Medulla oblongata (tissue), 1 donor: ENCODE measurements around the gene LRRC74A.
"Not testable (repeated sequence)": the region's sequence is repeated elsewhere in the genome, so short reads cannot be mapped to it uniquely, and the experiment has no call there.

Experiments used
- DNase-seq: peaks from one replicate; pipeline ENCODE4 v3.0.0-alpha.2; 2015; ENCODE audit errors: extremely low spot score

LRRC74A gene

GRCh38 chr14:76884853-76885276, 58.7 kb downstream of the LRRC74A start:
- no peak for DNase-seq

DNA sequence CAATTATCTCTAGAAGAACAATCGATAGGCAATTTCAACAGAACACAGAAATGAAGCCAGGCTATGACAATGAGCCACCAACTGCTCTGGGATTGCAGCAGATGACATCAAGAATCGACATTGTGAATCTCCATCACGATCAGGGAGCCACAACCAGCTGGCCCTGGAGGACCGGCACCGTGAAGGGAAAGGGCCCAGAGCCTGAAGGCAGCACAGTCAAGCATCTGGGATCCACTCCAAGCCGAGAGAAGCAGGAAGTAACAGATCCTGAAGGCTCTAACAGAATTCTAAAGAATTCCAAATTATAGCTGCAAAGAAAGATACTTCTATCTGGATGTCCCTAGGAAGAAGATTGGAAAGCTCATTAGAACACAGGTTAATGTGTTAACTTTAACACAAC, 61.0 kb downstream of the LRRC74A start:
- no peak for DNase-seq

DNA sequence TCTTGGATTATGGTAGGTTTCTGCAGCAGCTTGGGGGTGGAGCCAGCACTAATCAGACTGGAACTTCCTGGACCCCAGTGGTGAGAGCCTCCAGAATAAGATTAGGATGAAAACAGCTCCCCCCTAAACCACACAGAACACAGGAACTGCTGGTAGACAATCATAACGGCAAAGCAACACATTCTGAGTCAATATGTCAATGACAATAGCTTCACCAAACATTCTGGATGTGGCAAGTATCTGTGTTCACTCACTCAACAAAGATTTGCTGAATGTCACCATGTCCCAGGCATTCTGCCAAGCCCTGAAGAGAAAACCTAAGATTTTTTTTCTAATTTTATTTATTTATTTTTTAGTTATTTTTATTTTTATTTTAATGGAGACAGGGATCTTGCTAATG, 65.2 kb downstream of the LRRC74A start:
- no peak for DNase-seq

DNA sequence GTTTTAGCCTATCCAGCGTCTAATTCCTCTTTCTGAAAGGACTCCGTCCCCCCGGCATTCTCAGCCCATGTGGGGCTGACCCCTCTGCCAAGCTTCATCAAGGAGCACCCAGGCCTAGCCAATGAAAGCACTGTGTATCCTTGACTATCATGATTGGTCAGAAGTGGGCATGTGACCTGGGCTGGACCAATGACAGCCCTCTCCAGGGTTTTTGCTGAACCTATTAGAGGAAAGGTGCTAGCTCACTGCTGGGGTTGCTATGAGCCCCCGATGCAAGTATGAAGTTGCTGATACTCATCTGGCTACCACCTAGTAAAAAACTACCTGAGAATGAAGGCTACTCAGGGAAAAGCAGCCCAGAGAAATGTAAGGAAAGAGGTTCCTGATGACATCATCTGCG, 68.1 kb downstream of the LRRC74A start:
- DNase-seq = no peak

DNA sequence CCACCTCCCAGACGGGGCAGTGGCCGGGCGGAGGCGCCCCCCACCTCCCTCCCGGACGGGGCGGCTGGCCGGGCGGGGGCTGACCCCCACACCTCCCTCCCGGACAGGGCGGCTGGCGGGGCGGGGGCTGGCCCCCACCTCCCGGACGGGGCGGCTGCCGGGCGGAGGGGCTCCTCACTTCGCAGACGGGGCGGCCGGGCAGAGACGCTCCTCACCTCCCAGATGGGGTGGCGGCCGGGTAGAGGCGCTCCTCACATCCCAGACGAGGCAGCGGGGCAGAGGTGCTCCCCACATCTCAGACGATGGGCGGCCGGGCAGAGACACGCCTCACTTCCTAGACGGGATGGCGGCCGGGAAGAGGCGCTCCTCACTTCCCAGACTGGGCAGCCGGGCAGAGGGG, 71.8 kb downstream of the LRRC74A start:
- DNase-seq = not testable (repeated sequence)

DNA sequence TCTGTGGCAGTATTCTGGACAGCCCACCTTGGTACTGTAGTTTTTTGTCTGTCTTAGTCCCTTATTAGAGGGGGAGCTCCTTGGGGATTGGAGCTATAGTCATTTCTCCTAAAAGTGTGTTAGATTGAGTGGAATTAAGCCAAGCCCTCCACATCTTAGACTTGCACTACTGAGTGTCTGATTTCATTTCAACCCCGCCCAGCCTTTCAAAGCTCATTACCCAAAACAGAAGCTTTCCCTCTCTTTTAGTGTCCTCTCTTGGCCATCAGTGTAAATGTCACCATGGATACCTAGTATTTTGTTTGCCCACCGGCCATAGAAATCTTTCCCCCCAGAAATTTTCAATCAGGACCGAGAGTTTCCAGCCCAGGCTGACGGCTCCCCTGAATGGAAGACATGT, 74.5 kb downstream of the LRRC74A start:
- DNase-seq = no peak

DNA sequence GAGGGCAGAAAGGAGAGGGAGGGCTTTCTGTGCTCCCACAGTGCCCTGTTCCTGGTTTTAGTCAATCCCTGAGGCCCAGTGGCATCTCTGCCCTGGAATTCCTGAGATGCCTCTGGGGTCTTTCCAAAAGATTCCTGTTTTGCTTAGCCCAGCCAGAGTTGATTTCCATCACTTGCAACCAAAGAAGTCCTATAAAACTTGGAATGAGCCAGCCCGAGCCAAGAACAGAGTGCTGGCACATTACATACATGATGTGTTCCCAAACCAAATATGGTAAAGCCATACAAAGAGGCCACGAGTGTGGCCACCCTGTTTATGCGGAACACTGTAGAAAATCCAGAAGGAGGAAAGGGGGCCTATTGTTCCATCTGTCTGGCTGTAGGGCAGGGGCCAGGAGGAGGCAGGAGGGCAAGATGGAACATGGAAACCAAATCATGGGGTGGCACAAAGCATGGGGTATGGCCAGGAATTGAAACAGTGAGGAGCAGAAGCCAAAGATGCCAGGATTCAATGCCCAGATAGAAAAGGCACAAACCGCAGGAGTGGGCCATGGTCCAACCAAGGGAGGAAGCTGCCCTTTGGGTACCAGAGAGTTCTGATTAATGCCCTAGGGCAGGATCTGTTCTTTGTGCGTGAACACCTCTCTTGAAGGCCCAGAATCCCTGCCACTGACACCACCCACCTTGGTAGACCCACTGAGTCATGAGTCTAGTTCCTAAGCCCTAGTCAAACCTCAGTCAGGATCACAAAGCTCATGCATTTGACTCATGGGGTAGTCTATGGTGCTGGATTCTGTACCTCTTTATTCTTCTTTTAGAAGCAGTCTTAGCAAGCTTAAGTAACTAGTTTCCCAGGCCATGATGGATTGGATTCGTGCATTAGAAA, 75.2 kb downstream of the LRRC74A start:
- no peak for DNase-seq

GRCh38 chr14:76902591-76902990, 76.4 kb downstream of the LRRC74A start:
- no peak for DNase-seq

- DNase-seq = no peak
Observed at GRCh38 chr14:76904100-76904739, 78.0 kb downstream of the LRRC74A start.

DNA sequence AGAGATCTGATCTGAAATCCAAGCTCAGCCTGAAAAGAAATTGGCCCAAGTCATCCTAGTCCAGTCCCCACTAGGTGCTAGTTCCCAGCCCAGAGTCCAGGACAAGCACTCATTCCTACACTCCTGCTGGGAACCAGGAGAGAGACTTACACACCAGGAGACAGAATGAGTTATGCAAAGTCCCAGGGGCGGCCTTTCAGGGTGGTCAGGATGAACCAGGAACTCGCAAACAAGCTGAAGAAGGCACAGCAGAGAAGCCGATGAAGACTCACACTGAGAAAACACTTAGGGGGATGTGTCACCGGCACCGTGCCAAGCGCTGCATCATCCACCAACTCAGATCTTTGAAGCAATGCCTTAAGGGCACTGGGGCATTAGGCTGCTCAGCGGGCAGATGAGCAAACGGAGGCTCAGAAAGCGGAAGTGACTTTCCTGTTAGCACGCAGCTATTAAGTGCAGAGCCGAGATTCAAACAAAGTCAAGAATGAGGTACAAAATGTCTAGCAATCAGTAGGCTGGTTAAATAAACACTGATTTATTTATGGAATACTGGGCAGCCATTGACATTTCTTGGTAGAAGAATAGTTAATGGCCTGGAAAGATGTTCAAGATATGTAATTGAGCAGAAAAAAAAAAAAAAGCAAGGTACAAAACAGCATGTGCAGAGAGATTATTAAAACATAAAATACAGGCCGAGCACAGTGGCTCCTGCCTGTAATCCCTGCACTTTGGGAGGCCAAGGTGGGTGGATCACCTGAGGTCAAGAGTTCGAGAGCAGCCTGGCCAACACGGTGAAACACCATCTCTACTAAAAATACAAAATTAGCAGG, 78.7 kb downstream of the LRRC74A start:
- DNase-seq = peak; percentile 66

- DNase-seq = peak; percentile 68
Observed at GRCh38 chr14:76908834-76909233, 82.6 kb downstream of the LRRC74A start.

DNA sequence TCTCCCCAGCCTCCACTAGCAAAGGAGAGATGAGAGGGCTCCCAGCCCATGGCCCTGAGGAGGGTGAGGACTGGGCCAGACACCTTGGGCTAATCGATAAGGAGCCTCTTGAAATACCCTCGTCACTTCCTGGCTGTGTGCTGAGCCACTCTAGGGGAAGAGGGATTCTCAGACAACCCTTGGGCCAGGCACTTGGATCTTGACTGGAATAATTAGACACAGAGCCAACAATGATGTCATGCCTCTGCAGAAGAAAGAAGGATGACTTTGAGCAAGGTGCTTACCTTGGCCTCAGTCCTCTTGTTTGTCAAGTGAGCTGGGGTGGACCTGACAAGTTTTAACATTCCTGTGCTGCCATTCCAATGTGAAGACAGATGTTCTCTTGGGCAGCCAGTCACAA, 83.1 kb downstream of the LRRC74A start:
- no peak for DNase-seq

- no peak for DNase-seq
Observed at GRCh38 chr14:76910371-76910890, 84.2 kb downstream of the LRRC74A start.

GRCh38 chr14:76911473-76911872, 85.3 kb downstream of the LRRC74A start:
- no peak for DNase-seq

- DNase-seq = not testable (repeated sequence)
Observed at GRCh38 chr14:76914533-76915081, 88.4 kb downstream of the LRRC74A start.

DNA sequence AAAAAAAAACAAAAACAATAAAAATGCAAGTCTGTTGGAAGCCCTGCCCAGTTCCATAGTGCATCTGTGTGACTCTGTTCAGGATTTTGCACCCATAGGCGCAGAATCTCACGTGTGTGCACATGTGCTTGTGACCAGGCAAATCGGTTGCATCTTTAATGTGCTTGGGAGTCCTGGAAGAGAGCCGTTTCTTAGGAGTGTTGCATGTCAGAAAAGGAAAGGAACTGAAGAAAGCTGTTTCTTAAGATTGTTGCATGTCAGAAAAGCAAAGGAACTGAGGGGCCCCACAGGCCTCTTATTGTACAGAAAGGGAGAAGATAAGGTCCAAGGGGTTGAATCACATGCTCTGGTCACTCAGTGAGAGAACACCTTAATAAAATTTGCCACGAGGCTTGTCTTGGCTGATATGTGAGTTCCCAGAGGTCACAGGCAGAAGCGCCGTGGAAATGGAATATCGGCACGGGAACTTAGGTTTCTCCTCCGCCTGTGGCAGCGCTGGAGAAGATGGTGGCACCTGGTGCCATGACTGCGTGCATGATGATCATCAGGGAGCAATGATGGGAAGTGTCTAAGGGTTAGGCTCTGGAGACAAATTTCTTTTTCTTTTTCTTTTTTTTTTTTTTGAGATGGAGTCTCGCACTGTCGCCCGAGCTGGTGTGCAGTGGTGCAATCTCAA, 90.0 kb downstream of the LRRC74A start:
- no peak for DNase-seq

- DNase-seq = peak; percentile 41
Observed at GRCh38 chr14:76917158-76917596, 91.0 kb downstream of the LRRC74A start.

GRCh38 chr14:76917745-76918255, 91.6 kb downstream of the LRRC74A start:
- peak; percentile 91 for DNase-seq

DNA sequence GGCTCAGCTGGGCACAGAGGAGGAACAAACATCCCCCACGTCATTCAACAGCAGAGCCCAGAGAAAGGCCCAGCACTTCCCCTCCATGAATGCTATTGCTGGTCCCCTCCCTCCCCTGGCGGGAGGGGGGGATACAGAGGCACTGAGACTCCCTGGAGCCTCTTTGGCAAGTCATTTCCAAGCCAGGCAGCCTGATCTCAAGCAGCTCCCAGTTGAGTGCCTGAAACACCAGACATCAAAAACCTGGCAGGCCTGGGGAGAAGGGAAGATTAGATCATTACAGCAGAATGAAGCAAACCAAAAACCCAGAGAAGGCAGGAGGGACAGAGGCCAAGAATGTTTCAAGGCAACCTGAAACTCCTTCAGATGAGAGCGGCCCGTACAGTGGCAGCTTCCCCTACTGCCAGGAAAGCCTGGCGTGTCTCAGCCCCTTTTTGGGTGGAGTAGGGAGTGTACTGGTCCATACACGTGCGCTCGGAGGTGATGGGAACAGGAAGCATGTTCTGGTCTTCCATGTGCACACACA, 92.1 kb downstream of the LRRC74A start:
- DNase-seq = no peak

DNA sequence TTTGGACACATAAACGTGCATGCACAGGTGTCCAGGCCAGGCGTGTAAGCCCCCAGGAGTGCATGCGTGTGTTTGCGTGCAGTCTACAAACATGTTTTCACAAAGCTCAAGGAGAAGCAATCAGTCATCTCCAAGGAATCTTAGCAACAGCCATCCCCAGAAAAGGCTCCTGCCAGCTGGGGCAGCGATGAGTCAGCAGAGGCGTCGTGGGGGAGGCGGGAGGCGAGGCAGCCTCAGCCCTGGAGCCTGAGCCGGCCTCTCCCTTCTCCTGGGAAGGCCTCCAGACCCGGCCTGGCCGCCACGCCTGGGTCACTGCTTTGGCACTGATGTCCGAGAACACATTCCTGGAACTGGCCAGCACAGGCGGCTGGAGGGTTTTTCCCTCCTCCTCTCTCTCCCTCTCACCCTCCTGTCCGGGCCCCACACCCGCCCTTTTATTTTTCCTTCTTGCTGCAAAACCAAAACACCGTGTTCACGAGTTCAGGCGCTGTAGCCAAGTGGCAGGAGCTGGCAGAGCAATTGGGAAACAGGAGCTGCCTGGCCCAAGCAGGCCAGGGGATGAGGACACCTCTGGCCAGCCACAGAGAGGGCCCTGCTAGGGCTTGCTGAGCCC, 92.7 kb downstream of the LRRC74A start:
- peak; percentile 91 for DNase-seq
